ENCODE data around the gene KATNAL2.

The KATNAL2 gene, protein sequence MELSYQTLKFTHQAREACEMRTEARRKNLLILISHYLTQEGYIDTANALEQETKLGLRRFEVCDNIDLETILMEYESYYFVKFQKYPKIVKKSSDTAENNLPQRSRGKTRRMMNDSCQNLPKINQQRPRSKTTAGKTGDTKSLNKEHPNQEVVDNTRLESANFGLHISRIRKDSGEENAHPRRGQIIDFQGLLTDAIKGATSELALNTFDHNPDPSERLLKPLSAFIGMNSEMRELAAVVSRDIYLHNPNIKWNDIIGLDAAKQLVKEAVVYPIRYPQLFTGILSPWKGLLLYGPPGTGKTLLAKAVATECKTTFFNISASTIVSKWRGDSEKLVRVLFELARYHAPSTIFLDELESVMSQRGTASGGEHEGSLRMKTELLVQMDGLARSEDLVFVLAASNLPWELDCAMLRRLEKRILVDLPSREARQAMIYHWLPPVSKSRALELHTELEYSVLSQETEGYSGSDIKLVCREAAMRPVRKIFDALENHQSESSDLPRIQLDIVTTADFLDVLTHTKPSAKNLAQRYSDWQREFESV

DNA sequence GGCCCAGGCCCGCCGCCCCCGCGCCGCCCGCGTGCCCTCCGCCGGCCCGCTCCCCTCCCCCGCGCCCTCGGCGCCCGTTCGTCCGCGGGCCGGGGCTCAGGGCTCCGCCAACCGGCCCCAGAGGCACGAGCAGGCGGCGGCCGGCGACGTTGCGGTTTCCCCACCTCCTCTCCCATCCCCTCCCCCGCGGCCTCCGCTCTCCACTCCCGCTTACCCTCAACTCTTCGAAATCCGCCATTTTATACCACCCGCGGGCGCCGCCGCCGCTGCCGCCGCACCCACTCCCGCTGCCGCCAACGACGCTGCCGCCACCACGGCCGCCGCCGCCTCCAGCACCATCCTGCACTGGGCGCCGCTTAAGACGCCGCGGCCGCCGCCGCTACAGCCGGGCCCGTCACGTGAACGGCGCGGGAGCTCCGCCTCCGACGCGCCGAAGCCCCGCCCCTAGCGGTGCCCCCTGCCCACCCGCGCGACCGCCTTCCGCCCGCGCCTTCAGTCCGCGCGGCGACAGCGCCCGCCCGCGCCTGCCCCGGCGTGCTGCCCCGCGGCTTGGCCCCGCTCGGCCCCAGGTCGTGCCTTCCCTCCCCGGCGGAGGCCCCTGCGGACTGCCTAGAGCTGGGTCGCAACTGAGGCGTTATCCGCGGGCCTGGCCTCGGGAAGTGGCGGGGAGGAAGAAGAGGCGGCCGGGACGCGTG lies at the start of gene KATNAL2, which contains the start of gene PIAS2:
TSS of gene KATNAL2 (plus strand) at position 495 of the 695 bp plus-strand sequence. CDS start 29,271 bp downstream, outside the sequence.
TSS of gene PIAS2 (minus strand) at position 400 of the 695 bp plus-strand sequence. CDS start at position 238, 162 bp downstream.
- peak; percentile 40 to 59 (median 50) for DNase-seq

DNA sequence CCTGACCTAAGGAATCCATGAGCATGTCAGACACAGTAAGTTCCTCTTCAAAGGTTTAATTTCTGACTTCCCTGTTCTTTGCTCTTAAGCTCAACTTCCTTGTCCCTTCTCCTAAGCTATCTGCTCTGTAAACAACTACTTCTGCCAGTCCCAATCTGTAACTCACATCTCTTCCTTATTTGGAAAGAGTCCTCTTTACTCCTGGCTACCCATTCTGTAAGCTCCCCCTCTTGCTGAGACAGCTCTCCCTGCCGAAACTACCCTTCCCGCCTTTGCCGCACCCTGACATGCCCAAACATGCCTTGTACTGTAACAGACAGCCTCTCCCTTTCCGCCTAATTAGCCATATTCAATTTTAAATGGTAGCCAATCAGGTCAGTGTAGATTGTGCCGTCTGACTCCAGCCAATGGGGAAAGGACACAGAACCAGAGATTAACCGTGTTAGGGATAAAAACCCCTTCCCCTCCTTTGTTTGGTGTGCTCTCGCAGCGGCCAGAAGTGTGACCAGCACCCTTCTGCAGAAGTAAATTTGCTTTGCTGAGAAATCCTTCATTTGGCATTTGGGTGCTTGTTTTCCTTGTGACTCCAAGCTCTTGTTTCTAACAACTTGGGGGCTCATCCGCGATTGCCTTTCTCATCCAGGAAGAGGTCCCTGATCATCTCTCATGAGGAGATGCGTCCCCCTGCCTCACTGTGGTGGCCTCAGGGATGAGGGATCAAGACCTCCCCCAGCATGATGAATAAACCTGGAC lies 49.1 kb upstream of the KATNAL2 start:
- no peak for DNase-seq

GRCh38 chr18:46877329-46877987 lies 39.9 kb upstream of the KATNAL2 start:
- no peak for DNase-seq

DNA sequence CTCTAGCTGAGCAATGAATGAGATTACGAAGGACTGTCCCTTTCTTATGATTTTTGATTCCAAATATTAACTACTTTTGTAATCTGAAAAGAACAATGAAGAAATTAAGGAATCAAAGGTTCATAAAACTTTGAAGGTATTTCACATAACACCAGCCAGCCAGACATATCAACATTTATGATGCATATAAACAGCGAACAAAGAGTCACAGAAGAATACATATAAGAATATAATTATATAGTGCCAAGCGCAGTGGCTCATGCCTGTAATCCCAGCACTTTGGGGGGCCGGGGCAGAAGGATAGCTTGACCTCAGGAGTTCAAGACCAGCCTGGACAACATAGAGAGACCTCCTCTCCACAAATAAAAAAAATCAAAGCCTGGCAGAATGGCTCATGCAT lies 34.2 kb upstream of the KATNAL2 start:
- no peak for DNase-seq

DNA sequence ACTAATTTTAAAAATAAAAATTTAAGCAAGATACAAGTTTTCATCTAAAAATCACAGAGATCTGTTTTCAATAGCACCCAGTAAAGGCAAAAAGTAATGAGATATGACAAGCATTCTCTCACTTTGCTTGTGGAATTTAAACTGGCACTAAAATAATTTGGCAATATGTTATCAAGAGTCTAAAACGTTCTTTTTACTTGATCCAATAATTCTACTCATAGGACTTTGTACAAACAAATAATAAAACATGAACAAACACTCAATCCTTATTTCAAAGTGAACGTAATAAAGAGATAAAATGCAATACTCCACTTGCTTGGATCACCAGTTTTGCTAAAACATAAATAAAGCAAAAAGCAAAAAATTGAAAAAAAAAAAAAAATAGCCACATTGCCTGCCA lies 30.5 kb upstream of the KATNAL2 start:
- no peak for DNase-seq

DNA sequence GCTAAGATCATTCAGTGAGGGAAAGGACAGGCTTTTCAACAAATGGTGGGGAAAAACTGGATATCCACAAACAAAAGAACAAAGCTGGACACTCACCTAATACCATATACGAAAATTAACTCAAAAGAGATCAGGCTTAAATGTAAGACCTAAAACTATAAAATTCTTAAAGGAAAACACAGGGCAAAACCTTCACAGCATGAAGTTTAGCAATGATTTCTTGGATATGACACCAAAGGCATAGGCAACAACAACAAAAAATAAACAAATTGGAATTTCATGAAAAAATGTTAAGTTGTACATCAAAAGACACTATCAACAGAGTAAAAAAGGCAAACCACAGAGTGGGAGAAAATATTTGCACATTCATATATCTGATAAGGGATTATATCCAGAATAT lies 28.4 kb upstream of the KATNAL2 start:
- no peak for DNase-seq

DNA sequence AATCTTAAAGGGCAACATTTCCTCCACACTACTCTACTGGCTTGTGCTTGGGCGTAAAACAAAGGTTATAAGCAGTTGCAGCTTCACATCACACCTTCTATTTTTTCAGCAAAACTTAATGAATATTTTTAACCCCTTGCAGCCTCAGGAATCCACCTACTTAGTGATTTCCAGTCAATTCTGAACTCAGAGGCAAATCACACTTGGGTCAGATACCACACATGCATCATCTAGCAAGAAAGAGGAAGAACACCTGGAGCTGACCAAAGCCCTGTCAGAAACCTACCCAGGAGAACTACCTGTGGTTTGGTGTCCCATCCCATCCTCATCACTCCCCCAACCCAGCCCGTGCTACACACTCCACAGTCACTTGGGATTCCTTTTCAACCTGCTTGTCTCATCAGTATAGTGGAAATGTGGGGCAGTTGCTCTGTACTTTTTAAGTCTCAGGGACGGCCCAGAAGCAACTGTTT lies 25.6 kb upstream of the KATNAL2 start:
- DNase-seq, result no peak

DNA sequence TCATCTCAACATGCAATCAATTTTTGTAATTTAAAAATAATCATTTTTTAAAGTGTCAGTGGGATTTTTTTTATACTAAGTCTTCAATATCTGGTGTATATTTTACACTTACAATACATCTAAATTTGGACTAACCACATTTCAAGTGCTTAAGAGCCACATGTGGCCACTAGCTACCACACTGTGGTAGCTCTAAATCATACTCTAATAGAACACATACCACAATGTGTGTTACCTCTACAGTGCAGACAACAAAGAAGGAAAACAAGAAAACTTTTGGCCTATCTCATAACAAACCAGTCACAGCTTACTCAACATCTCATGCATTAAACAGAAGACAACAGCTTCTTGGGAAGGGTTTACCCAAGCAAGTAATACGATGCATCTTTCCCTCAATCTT lies 24.6 kb upstream of the KATNAL2 start:
- no peak for DNase-seq

GRCh38 chr18:46893360-46893759 lies 24.0 kb upstream of the KATNAL2 start:
- no peak for DNase-seq

DNA sequence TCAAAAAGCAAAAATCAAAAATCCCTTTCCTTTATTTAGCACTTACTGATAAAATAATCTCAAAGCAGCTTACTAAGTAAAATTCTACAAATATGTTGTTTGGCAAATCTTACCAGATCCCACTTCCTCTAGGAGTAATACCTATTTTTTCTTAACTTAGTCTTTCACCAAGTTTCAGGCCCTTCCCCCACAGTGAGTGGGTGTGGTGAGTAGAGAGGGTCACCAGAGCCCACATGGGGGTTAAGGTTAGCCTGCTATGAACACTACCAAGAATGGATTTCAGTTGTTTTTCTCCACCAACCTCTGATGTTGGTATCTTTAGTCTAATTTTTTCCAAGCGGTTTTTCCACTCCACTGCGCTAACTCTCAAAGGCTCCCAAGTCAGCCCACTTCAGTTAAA lies 23.3 kb upstream of the KATNAL2 start:
- DNase-seq, result no peak

GRCh38 chr18:46899274-46899948 lies 18.0 kb upstream of the KATNAL2 start:
- no peak for DNase-seq

GRCh38 chr18:46903406-46903805 lies 14.0 kb upstream of the KATNAL2 start:
- DNase-seq, result no peak

DNA sequence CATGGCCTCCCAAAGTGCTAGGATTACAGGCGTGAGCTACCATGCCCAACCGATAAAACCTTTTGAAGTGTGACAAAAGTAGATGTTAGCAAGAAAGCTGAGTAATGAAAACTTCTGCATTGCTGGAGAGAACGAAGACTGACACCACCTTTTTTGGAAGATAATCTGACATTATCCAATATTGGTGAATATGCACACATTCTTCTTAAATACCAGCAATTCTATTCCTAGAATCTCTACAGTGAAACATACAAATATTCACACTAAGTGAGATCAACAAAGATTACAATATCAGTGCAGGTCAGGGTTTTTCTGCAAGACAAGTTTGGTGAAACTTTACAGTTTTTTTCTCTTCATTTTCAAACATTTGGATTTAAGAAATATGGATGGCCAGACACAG lies 7.9 kb upstream of the KATNAL2 start:
- no peak for DNase-seq

DNA sequence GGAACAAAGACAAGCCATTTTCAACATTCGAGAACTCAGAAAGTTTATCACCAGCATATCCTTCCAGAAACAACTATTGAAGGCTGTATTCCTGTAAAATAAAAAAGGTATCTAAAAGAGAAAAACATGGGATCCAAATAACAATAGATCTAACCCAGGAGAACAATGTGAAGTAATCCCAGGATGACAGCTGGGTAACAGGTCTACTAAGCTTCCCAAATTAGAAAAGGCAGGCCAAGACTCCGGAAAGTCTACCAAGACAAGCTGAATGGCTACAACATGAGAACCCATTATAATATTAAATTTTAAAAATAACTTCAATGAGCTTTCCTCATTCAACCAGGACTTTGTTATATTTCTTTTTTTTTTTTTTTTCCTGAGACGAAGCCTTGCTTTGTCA lies 6.5 kb upstream of the KATNAL2 start:
- no peak for DNase-seq

DNA sequence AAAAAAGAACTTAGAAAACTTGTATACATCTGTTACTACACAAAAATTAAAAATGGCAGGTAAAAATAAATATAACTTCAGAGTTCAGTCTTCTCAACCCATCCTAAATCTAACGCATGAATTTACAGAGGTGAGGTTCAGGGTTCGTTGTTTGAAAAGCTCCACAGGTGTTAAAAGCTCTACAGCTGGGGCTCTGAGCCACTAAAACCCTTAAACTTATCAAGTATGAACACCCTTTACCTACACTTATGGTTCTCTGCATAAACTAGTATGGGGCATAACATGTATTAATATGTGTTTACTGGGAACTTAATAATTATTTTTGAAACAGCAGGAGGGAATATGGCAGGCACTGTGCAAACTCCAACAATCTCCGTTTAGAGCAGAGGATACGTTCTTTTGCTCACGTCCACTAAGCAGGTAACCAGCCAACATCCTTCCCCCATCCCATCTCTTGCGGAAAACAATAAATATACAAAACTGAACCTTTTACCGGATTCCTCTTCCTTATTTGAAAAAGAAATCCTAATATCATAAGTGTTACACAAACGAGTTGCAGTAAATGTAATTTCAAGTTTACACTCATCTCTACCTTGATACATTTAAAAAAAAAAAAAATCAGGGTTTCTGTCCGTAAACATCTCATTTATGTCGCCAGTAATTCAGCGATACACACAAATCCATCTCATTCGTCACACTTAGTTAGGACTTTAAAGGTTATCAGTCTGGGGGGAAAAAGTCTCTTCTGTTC lies 1.4 kb upstream of the KATNAL2 start:
- no peak for DNase-seq

- no peak for DNase-seq
Measured at GRCh38 chr18:46916551-46917107, 773 bp upstream of the KATNAL2 start.

DNA sequence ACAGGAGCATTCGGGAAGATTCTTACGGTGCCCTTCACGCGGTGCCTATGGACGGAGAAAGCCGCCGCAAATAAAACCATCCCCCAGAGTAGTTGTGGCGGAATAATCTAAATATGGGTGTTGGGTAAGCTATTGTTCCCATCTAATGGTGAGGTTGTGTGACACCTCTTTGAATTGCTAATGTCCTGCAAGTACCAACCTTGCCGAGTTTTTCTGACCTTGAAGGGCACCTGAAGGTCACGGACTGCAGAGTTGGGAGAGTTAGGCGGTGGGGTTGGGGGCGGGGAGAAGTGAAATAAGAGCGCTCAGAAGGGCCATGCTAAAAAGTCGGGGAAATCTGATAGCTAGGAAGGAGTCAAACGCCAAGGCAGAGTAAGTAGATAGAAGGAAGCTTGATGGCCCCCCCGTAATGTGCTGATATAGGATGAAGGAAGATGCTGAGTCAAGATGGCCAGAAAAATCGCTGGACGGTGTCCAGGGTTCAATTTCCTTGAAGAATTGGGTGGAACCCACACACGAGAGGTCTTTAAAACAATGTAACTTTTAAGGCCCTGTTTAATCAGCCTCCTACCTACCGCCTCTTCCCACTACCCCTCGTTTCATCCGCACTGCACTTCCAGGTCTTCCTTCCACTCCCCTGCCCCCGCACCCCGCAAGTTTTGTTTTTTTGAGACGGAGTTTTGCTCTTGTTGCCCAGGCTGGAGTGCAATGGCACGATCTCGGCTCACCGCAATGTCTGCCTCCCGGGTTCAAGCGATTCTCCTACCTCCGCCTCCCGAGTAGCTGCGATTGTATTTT lies 600 bp downstream of the KATNAL2 start:
- DNase-seq, result no peak

- no peak for DNase-seq
Measured at GRCh38 chr18:46920067-46920466, 2.7 kb downstream of the KATNAL2 start.

- no peak for DNase-seq
Measured at GRCh38 chr18:46920653-46921052, 3.3 kb downstream of the KATNAL2 start.

Measured in activated CD4-positive, CD25-positive, alpha-beta regulatory T cell (primary cell).